Loucy (cell line): ENCODE results near the gene SLC27A4.
A peak's percentile ranks its signal among the peaks of the same experiment; 100 is the strongest.

Experiments
- CTCF ChIP-seq: fragments of 200-600 bp; sonication (generic); conservative IDR thresholded peaks from 2 replicates; pipeline ENCODE4 v1.5.1; 2014; ENCODE audit warnings: mild to moderate bottlenecking, antibody characterized with exemption, low read length
- EZH2phosphoT487 ChIP-seq: fragments of 200-600 bp; IDR thresholded peaks from 2 replicates; pipeline ENCODE4 v1.6.1; 2018; ENCODE audit warnings: antibody characterized with exemption, mild to moderate bottlenecking, moderate library complexity, borderline replicate concordance

DNA sequence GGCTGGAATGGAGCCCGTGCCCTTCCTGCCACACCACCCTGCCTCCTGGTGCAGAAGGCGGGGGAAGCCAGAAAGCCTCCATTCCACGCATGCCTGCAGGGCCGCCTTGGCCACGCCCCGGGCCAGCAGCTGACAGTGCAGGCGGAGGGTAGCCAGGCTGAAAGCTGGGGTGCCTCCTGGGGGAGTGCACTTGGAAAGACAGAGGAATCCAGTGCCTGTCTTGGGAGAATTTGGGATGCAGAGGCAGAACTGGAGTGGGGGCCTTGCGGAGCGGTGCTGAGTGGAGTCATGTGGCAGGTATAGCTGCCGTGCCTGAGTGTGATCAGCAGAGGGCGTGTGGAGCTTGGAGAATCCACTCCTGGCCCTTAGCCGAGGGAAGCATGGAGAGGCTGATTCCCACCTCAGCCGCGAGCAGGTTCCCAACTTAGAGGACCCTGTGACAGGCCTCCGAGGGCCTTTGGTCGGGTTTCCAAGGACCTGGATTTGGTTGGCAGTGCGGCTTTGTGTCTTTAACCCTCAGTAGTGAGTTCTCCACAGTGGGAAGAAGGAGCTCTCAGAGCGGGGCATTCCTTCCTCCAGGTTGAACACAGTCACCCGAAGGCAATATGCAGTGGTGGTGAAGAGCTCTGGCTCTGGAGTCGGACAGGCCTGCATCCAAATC, 21.8 kb downstream of the SLC27A4 start:
- TF ChIP-seq CTCF = peak; percentile 81
- no peak for TF ChIP-seq EZH2phosphoT487
